ENCODE results near the gene PM20D2. TPM values are rescaled to one million over a fixed set of nuclear protein-coding genes. Genes with fewer than 3 reads are reported as not detected.

PM20D2 gene
- 10 to 100 TPM; 11.4 to 11.6 TPM for total RNA-seq
- 10 to 100 TPM in 1 of 2 donors, 1 to 10 TPM in 1; 7.8 to 11.3 TPM for polyA plus RNA-seq

- Histone ChIP-seq H3K27ac (ENCODE audit: low read depth, low read length) (peak within 1 kb of the TSS; percentile 66), H3K36me3 (ENCODE audit: insufficient read depth, low read length) (no peaks in the 10 kb centered on the region), H3K9me3 (ENCODE audit: control insufficient read depth in 1 of 2, low read length in 2 of 2) (no peaks in the 10 kb centered on the region), H3K4me1 (ENCODE audit: insufficient read depth, low read length) (peaks cover 20% of the 10 kb centered on the region), H3K4me3 (ENCODE audit: low read length in 2 of 2) (peak within 1 kb of the TSS; percentile 34 to 44), H3K27me3 (ENCODE audit: insufficient read depth, low read length) (no peaks in the 10 kb centered on the region)
- intact Hi-C loops (cut with micrococcal nuclease): loop anchor here (1.0 to 5.0 kb wide), 3 partner anchors 66 to 206 kb away; partner anchors contain the start of genes PNRC1 and UBE2J1
- Mint-ChIP-seq H3K27me3 (no peaks in the 10 kb centered on the region), H3K4me3 (peak within 1 kb of the TSS; percentile 90 to 99 (median 96)), H3K36me3 (peaks cover 0 to 20% of the 10 kb centered on the region in 2 donors), H3K27ac (peak within 1 kb of the TSS; percentile 89 to 98 (median 94)), H3K4me1 (peaks cover 18 to 35% (median 27%) of the 10 kb centered on the region in 4 donors), H3K9me3 (no peaks in the 10 kb centered on the region)
- ChIA-PET POLR2A (ENCODE audit: partially characterized antibody) (interaction anchor here (0.5 to 4.5 kb wide), 15 partner anchors 8 to 492 kb away, joined by 3 to 155 read pairs (median 4); partner anchors contain the start of genes LYRM2, PNRC1, RNGTT and UBE2J1), CTCF (ENCODE audit: partially characterized antibody) (interaction anchor here (1.0 to 2.9 kb wide), 6 partner anchors 17 to 226 kb away, joined by 3 to 19 read pairs (median 4); partner anchors contain the start of gene PNRC1)
- peak; percentile 52 to 61 (median 57) for DNase-seq
These were observed at the start of gene PM20D2 for GRCh38 chr6:89145956-89146717. TSS of gene PM20D2 (plus strand) at chr6:89146055. CDS start at chr6:89146145, 90 bp downstream.

GRCh38 chr6:89098461-89098860 is 47.4 kb upstream of the PM20D2 start:
- H3K4me1 ChIP-seq (ENCODE audit: insufficient read depth, low read length): no peaks in the 10 kb centered on the region
- intact Hi-C loops (cut with micrococcal nuclease): no loop called here
- H3K9me3 ChIP-seq (ENCODE audit: control insufficient read depth in 1 of 2, low read length in 2 of 2): no peaks in the 10 kb centered on the region
- Mint-ChIP-seq H3K4me3 (peak overlapping the region in 2 of 8 donors; percentile 0), H3K27me3 (no peaks in the 10 kb centered on the region), H3K4me1 (peaks cover 0 to 6% (median 4%) of the 10 kb centered on the region in 4 donors), H3K36me3 (no peaks in the 10 kb centered on the region), H3K27ac (no peak overlapping the region), H3K9me3 (no peaks in the 10 kb centered on the region)
- no peak overlapping the region for H3K27ac ChIP-seq (ENCODE audit: low read depth, low read length)
- no peak overlapping the region for H3K4me3 ChIP-seq (ENCODE audit: low read length in 2 of 2)
- ChIA-PET CTCF (ENCODE audit: partially characterized antibody) (interaction anchor here (0.9 kb wide), 1 partner anchor 10 kb away, joined by 4 read pairs; no protein-coding TSS in a partner anchor), POLR2A (ENCODE audit: partially characterized antibody) (interaction anchor here (0.6 to 0.9 kb wide), 2 partner anchors 15 to 56 kb away, joined by 3 to 4 read pairs; no protein-coding TSS in a partner anchor)
- no peaks in the 10 kb centered on the region for H3K27me3 ChIP-seq (ENCODE audit: insufficient read depth, low read length)
- DNase-seq: no peak
- no peaks in the 10 kb centered on the region for H3K36me3 ChIP-seq (ENCODE audit: insufficient read depth, low read length)

- DNase-seq: no peak
These were observed 45.7 kb upstream of the PM20D2 start for GRCh38 chr6:89100114-89100513.

GRCh38 chr6:89110284-89110683 is 35.6 kb upstream of the PM20D2 start:
- no peaks in the 10 kb centered on the region for H3K9me3 ChIP-seq (ENCODE audit: control insufficient read depth in 1 of 2, low read length in 2 of 2)
- H3K36me3 Mint-ChIP-seq: peaks cover 0 to 2% of the 10 kb centered on the region in 2 donors
- intact Hi-C loops (cut with micrococcal nuclease): no loop called here
- no peaks in the 10 kb centered on the region for H3K36me3 ChIP-seq (ENCODE audit: insufficient read depth, low read length)
- H3K27me3 Mint-ChIP-seq: no peaks in the 10 kb centered on the region
- no peaks in the 10 kb centered on the region for H3K4me1 ChIP-seq (ENCODE audit: insufficient read depth, low read length)
- ChIA-PET CTCF (ENCODE audit: partially characterized antibody) (interaction anchor here (2.2 kb wide), 1 partner anchor 127 kb away, joined by 5 read pairs; no protein-coding TSS in a partner anchor), POLR2A (ENCODE audit: partially characterized antibody) (interaction anchor here (0.6 kb wide), 1 partner anchor 38 kb away, joined by 7 read pairs; no protein-coding TSS in a partner anchor)
- no peaks in the 10 kb centered on the region for H3K4me1 Mint-ChIP-seq
- no peak overlapping the region for H3K27ac Mint-ChIP-seq
- H3K9me3 Mint-ChIP-seq: no peaks in the 10 kb centered on the region
- H3K4me3 ChIP-seq (ENCODE audit: low read length in 2 of 2): no peak overlapping the region
- no peak overlapping the region for H3K27ac ChIP-seq (ENCODE audit: low read depth, low read length)
- no peak overlapping the region for H3K4me3 Mint-ChIP-seq
- H3K27me3 ChIP-seq (ENCODE audit: insufficient read depth, low read length): no peaks in the 10 kb centered on the region
- no peak for DNase-seq

More at GRCh38 chr6:89100114-89100513, 45.7 kb upstream of the PM20D2 start:
- ChIA-PET CTCF (ENCODE audit: partially characterized antibody) (interaction anchor here (1.3 kb wide), 1 partner anchor 118 kb away, joined by 3 read pairs; no protein-coding TSS in a partner anchor), POLR2A (ENCODE audit: partially characterized antibody) (interaction anchor here (1.3 kb wide), 1 partner anchor 20 kb away, joined by 6 read pairs; the partner anchor contains the start of gene PNRC1)
- Histone ChIP-seq H3K36me3 (ENCODE audit: insufficient read depth, low read length) (no peaks in the 10 kb centered on the region), H3K4me3 (ENCODE audit: low read length in 2 of 2) (no peak overlapping the region), H3K4me1 (ENCODE audit: insufficient read depth, low read length) (no peaks in the 10 kb centered on the region), H3K27ac (ENCODE audit: low read depth, low read length) (no peak overlapping the region), H3K27me3 (ENCODE audit: insufficient read depth, low read length) (no peaks in the 10 kb centered on the region), H3K9me3 (ENCODE audit: control insufficient read depth in 1 of 2, low read length in 2 of 2) (no peaks in the 10 kb centered on the region)
- Mint-ChIP-seq H3K9me3 (no peaks in the 10 kb centered on the region), H3K27ac (peak overlapping the region in 1 of 7 donors; percentile 17), H3K4me1 (peaks cover 0 to 5% (median 4%) of the 10 kb centered on the region in 4 donors), H3K4me3 (no peak overlapping the region), H3K36me3 (peaks cover 0 to 2% of the 10 kb centered on the region in 2 donors), H3K27me3 (no peaks in the 10 kb centered on the region)
- intact Hi-C loops (cut with micrococcal nuclease): no loop called here

- H3K9me3 ChIP-seq (ENCODE audit: control insufficient read depth in 1 of 2, low read length in 2 of 2): no peaks in the 10 kb centered on the region
- intact Hi-C loops (cut with micrococcal nuclease): no loop called here
- H3K9me3 Mint-ChIP-seq: no peaks in the 10 kb centered on the region
- no peak overlapping the region for H3K27ac ChIP-seq (ENCODE audit: low read depth, low read length)
- no peaks in the 10 kb centered on the region for H3K27me3 ChIP-seq (ENCODE audit: insufficient read depth, low read length)
- no peak overlapping the region for H3K27ac Mint-ChIP-seq
- no peak overlapping the region for H3K4me3 ChIP-seq (ENCODE audit: low read length in 2 of 2)
- DNase-seq: no peak
- H3K4me1 ChIP-seq (ENCODE audit: insufficient read depth, low read length): peaks cover 2% of the 10 kb centered on the region
- ChIA-PET POLR2A (ENCODE audit: partially characterized antibody) (no interaction called here), CTCF (ENCODE audit: partially characterized antibody) (interaction anchor here (2.2 kb wide), 1 partner anchor 129 kb away, joined by 5 read pairs; no protein-coding TSS in a partner anchor)
- H3K4me1 Mint-ChIP-seq: peaks cover 2 to 3% (median 2%) of the 10 kb centered on the region in 4 donors
- no peaks in the 10 kb centered on the region for H3K36me3 ChIP-seq (ENCODE audit: insufficient read depth, low read length)
- H3K27me3 Mint-ChIP-seq: no peaks in the 10 kb centered on the region
- no peaks in the 10 kb centered on the region for H3K36me3 Mint-ChIP-seq
- no peak overlapping the region for H3K4me3 Mint-ChIP-seq
These were observed 33.9 kb upstream of the PM20D2 start for GRCh38 chr6:89111933-89112332.

GRCh38 chr6:89116702-89117101 is 29.2 kb upstream of the PM20D2 start:
- H3K36me3 ChIP-seq (ENCODE audit: insufficient read depth, low read length): no peaks in the 10 kb centered on the region
- H3K36me3 Mint-ChIP-seq: no peaks in the 10 kb centered on the region
- ChIA-PET CTCF (ENCODE audit: partially characterized antibody) (interaction anchor here (1.9 to 4.1 kb wide), 2 partner anchors 37 to 134 kb away, joined by 5 to 13 read pairs; partner anchors contain the start of gene PNRC1), POLR2A (ENCODE audit: partially characterized antibody) (interaction anchor here (1.1 to 1.9 kb wide), 4 partner anchors 9 to 36 kb away, joined by 3 to 14 read pairs (median 4); partner anchors contain the start of gene PNRC1)
- H3K9me3 ChIP-seq (ENCODE audit: control insufficient read depth in 1 of 2, low read length in 2 of 2): no peaks in the 10 kb centered on the region
- H3K27ac ChIP-seq (ENCODE audit: low read depth, low read length): no peak overlapping the region
- no peaks in the 10 kb centered on the region for H3K9me3 Mint-ChIP-seq
- intact Hi-C loops (cut with micrococcal nuclease): no loop called here
- H3K4me3 Mint-ChIP-seq: peak overlapping the region; percentile 74 to 91 (median 84)
- H3K4me1 ChIP-seq (ENCODE audit: insufficient read depth, low read length): peaks cover 7% of the 10 kb centered on the region
- peaks cover 6 to 14% (median 11%) of the 10 kb centered on the region in 4 donors for H3K4me1 Mint-ChIP-seq
- peak overlapping the region in 2 of 7 donors; percentile 15 to 71 for H3K27ac Mint-ChIP-seq
- no peaks in the 10 kb centered on the region for H3K27me3 ChIP-seq (ENCODE audit: insufficient read depth, low read length)
- no peak for DNase-seq
- no peaks in the 10 kb centered on the region for H3K27me3 Mint-ChIP-seq
- peak overlapping the region in 1 of 2 donors; percentile 58 for H3K4me3 ChIP-seq (ENCODE audit: low read length in 2 of 2)

Measured in CD4-positive, alpha-beta memory T cell (primary cell).